Right lobe of liver (tissue), 4 donors: Measurements from ENCODE around the gene FAIM2.

Source experiments
- CTCF ChIP-seq, 4 donors: fragments of 200-600 bp in 3 of 4; fragments of 450-650 bp in 1 of 4; IDR thresholded peaks; one replicate each; pipeline versions ENCODE4 v1.5.1 to v1.8.0; 2016 to 2022; ENCODE audit warnings: antibody characterized with exemption in 4 of 4, mild to moderate bottlenecking in 2 of 4
- POLR2A ChIP-seq: fragments of 450-650 bp; IDR thresholded peaks from one replicate; pipeline ENCODE4 v1.6.1; 2017; ENCODE audit warnings: antibody characterized with exemption, mild to moderate bottlenecking
- donor health status: DM: no; HTN: no; CAD: no.
- donor health status: DM: no; HTN: no; CAD: no.
- donor health status: DM: no; HTN: yes; CAD: no.

- no peak for TF ChIP-seq POLR2A
- TF ChIP-seq CTCF (IDR thresholded peaks at IDR 0.05) = no peak
Observed at GRCh38 chr12:49917166-49917787, 13.6 kb upstream of the FAIM2 start.
